Measurements from ENCODE around the gene NUAK2. TPM values are rescaled to one million over a fixed set of nuclear protein-coding genes. Genes with fewer than 3 reads are reported as not detected.
A peak's percentile ranks its signal among the peaks of the same experiment; 100 is the strongest.

Gene NUAK2
- total and polyA plus RNA-seq, 3 donors from 2014 or later, result 7.2 to 19.6 (median 13.4) TPM

GRCh38 chr1:205287076-205287475 lies 34.5 kb downstream of the NUAK2 start:
- Histone ChIP-seq H3K27ac (no peak overlapping the region), H3K4me1 (peaks cover 21% of the 10 kb centered on the region), H3K9me3 (no peaks in the 10 kb centered on the region), H3K4me3 (no peak overlapping the region), H3K27me3 (no peaks in the 10 kb centered on the region), H3K36me3 (ENCODE audit: low read depth, missing control alignments) (no peaks in the 10 kb centered on the region)
- no peak for DNase-seq
- TF ChIP-seq CTCF (IDR thresholded peaks at IDR 0.05) (no peak), POLR2A (IDR thresholded peaks at IDR 0.05) (no peak)
- WGBS, 2 donors, result 88 to 93% methylated on average over 3 of the region's 3 CpGs
- intact Hi-C loops (cut with DNase I; ENCODE audit: low total_unique reads), result no loop called here

- H3K9me3 ChIP-seq, result no peaks in the 10 kb centered on the region
- H3K4me1 ChIP-seq, result peaks cover 21% of the 10 kb centered on the region
- intact Hi-C loops (cut with DNase I; ENCODE audit: low total_unique reads), result no loop called here
- H3K4me3 ChIP-seq, result no peak overlapping the region
- H3K27me3 ChIP-seq, result no peaks in the 10 kb centered on the region
- H3K27ac ChIP-seq, result no peak overlapping the region
- 79 to 88% methylated on average over 9 of the region's 9 CpGs for WGBS, 2 donors
- no peak for DNase-seq
- TF ChIP-seq CTCF (IDR thresholded peaks at IDR 0.05) (no peak), POLR2A (IDR thresholded peaks at IDR 0.05) (no peak)
- no peaks in the 10 kb centered on the region for H3K36me3 ChIP-seq (ENCODE audit: low read depth, missing control alignments)
Observed at GRCh38 chr1:205286335-205286950, 35.1 kb downstream of the NUAK2 start.

GRCh38 chr1:205285381-205286101 lies 36.0 kb downstream of the NUAK2 start:
- Histone ChIP-seq H3K27me3 (no peaks in the 10 kb centered on the region), H3K4me3 (no peak overlapping the region), H3K9me3 (no peaks in the 10 kb centered on the region), H3K36me3 (ENCODE audit: low read depth, missing control alignments) (no peaks in the 10 kb centered on the region), H3K4me1 (peaks cover 21% of the 10 kb centered on the region), H3K27ac (no peak overlapping the region)
- peak; percentile 25 for DNase-seq
- TF ChIP-seq POLR2A (IDR thresholded peaks at IDR 0.05) (no peak), CTCF (IDR thresholded peaks at IDR 0.05) (no peak)
- 49 to 57% methylated on average over 12 of the region's 12 CpGs for WGBS, 2 donors
- intact Hi-C loops (cut with DNase I; ENCODE audit: low total_unique reads), result no loop called here

GRCh38 chr1:205284420-205285144 lies 37.0 kb downstream of the NUAK2 start:
- WGBS, 2 donors, result 50 to 78% methylated on average over 1 to 6 of the region's 7 CpGs
- no peak overlapping the region for H3K27ac ChIP-seq
- DNase-seq, result peak; percentile 77
- no peaks in the 10 kb centered on the region for H3K36me3 ChIP-seq (ENCODE audit: low read depth, missing control alignments)
- H3K9me3 ChIP-seq, result no peaks in the 10 kb centered on the region
- H3K4me1 ChIP-seq, result peaks cover 21% of the 10 kb centered on the region
- H3K27me3 ChIP-seq, result no peaks in the 10 kb centered on the region
- intact Hi-C loops (cut with DNase I; ENCODE audit: low total_unique reads), result no loop called here
- H3K4me3 ChIP-seq, result no peak overlapping the region
- TF ChIP-seq POLR2A (IDR thresholded peaks at IDR 0.05) (no peak), CTCF (IDR thresholded peaks at IDR 0.05) (no peak)
